T-helper 2 cell treated with Interferon-gamma antibody and Interleukin-4, amounts not matched to agents 100 ng/mL and 5 ng/mL, for 36 hours (primary cell): ENCODE data around the gene GFRAL. TPM values are rescaled to one million over a fixed set of nuclear protein-coding genes. Genes with fewer than 3 reads are reported as not detected.
"Not testable (repeated sequence)": the region's sequence is repeated elsewhere in the genome, so short reads cannot be mapped to it uniquely, and the experiment has no call there.

ENCODE experiments used
- intact Hi-C: fragments of 100-400 bp; cut with micrococcal nuclease; formaldehyde crosslinking; loops from one replicate; pipeline ENCODE4 v1.15.1; 2023
- total RNA-seq: library from RNA; stranded (reverse); gene quantifications from 2 replicates; pipeline ENCODE4 v1.2.3, GENCODE V29; 2022

Gene GFRAL
- not detected in 2 replicates for total RNA-seq

GRCh38 chr6:55327169-55327568 lies at the start of gene GFRAL:
Gene GFRAL, plus strand, starts transcription at chr6:55327469. Its CDS starts 86 bp downstream, at chr6:55327555.
- intact Hi-C loops: no loop called here

- intact Hi-C loops: no loop called here
These were observed 49.6 kb upstream of the GFRAL start for GRCh38 chr6:55277646-55278045.

- intact Hi-C loops: no loop called here
These were observed 46.1 kb upstream of the GFRAL start for GRCh38 chr6:55281215-55281614.

- intact Hi-C loops: no loop called here
These were observed 45.2 kb upstream of the GFRAL start for GRCh38 chr6:55282115-55282514.

- intact Hi-C loops: no loop called here
These were observed 40.4 kb upstream of the GFRAL start for GRCh38 chr6:55286824-55287223.

GRCh38 chr6:55290736-55291135 lies 36.5 kb upstream of the GFRAL start:
- intact Hi-C loops: no loop called here

GRCh38 chr6:55293116-55293515 lies 34.2 kb upstream of the GFRAL start:
- intact Hi-C loops: no loop called here

- intact Hi-C loops: not testable (repeated sequence)
These were observed 30.1 kb upstream of the GFRAL start for GRCh38 chr6:55297214-55297613.

- intact Hi-C loops: no loop called here
These were observed 27.8 kb upstream of the GFRAL start for GRCh38 chr6:55299286-55299985.

GRCh38 chr6:55304747-55305146 lies 22.5 kb upstream of the GFRAL start:
- intact Hi-C loops: no loop called here

GRCh38 chr6:55319961-55320695 lies 7.1 kb upstream of the GFRAL start:
- intact Hi-C loops: no loop called here

- intact Hi-C loops: no loop called here
These were observed 6.6 kb upstream of the GFRAL start for GRCh38 chr6:55320696-55321086.

- intact Hi-C loops: no loop called here
These were observed 49.9 kb downstream of the GFRAL start for GRCh38 chr6:55377150-55377549.

GRCh38 chr6:55379471-55379870 lies 52.2 kb downstream of the GFRAL start:
- intact Hi-C loops: no loop called here

- intact Hi-C loops: no loop called here
These were observed 52.6 kb downstream of the GFRAL start for GRCh38 chr6:55379895-55380294.

GRCh38 chr6:55388211-55388610 lies 60.9 kb downstream of the GFRAL start:
- intact Hi-C loops: no loop called here

- intact Hi-C loops: no loop called here
These were observed 68.6 kb downstream of the GFRAL start for GRCh38 chr6:55395871-55396270.

- intact Hi-C loops: no loop called here
These were observed 70.7 kb downstream of the GFRAL start for GRCh38 chr6:55397986-55398385.

- intact Hi-C loops: no loop called here
These were observed 72.1 kb downstream of the GFRAL start for GRCh38 chr6:55399351-55399750.

GRCh38 chr6:55405474-55406235 lies 78.4 kb downstream of the GFRAL start:
- intact Hi-C loops: no loop called here

GRCh38 chr6:55410674-55411073 lies 83.4 kb downstream of the GFRAL start:
- intact Hi-C loops: no loop called here

GRCh38 chr6:55423933-55424332 lies 96.7 kb downstream of the GFRAL start:
- intact Hi-C loops: no loop called here
